BLaER1 treated with 17β-estradiol and CSF1 and Interleukin-3, amounts not matched to agents 10 nM and 100 nM (cell line): ENCODE measurements around the gene MAN2A1.
"Not testable (repeated sequence)": the region's sequence is repeated elsewhere in the genome, so short reads cannot be mapped to it uniquely, and the experiment has no call there.

ENCODE experiments used
- H3K27ac ChIP-seq, 11 experiments: shearing (Covaris generic); formaldehyde crosslinking; 2 replicates each; pipeline ENCODE4 v1.8.1; 2022
- H3K27me3 ChIP-seq, 11 experiments: shearing (Covaris generic); formaldehyde crosslinking; 2 replicates each; pipeline ENCODE4 v1.8.1; 2022
- H3K36me3 ChIP-seq, 11 experiments: shearing (Covaris generic); formaldehyde crosslinking; 2 replicates each; pipeline ENCODE4 v1.8.1; 2022
- H3K4me1 ChIP-seq, 10 experiments: shearing (Covaris generic); formaldehyde crosslinking; 2 replicates each; pipeline ENCODE4 v1.8.1; 2022
- H3K4me2 ChIP-seq, 11 experiments: shearing (Covaris generic); formaldehyde crosslinking; 2 replicates each; pipeline ENCODE4 v1.8.1; 2022
- H3K4me3 ChIP-seq, 10 experiments: shearing (Covaris generic); formaldehyde crosslinking; 2 replicates each; pipeline ENCODE4 v1.8.1; 2022
- H3K9ac ChIP-seq, 11 experiments: shearing (Covaris generic); formaldehyde crosslinking; 2 replicates each; pipeline ENCODE4 v1.8.1; 2022
- H3K9me3 ChIP-seq, 11 experiments: shearing (Covaris generic); formaldehyde crosslinking; replicated peaks in 1 of 11; 2 replicates each; pipeline ENCODE4 v1.8.1; 2022
- H4K20me1 ChIP-seq, 11 experiments: shearing (Covaris generic); formaldehyde crosslinking; 2 replicates each; pipeline ENCODE4 v1.8.1; 2022
- Cebpa-rat ChIP-seq, 11 experiments: shearing (Covaris generic); IDR thresholded peaks; 2 replicates each; pipeline ENCODE4 v1.8.1; 2022

Gene MAN2A1

GRCh38 chr5:109812698-109813097 is 123.0 kb downstream of the MAN2A1 start:
- Histone ChIP-seq H3K4me1 (no peaks in the 10 kb centered on the region), H3K4me3 (no peak overlapping the region), H3K9ac (no peak overlapping the region), H3K9me3 (no peaks in the 10 kb centered on the region), H4K20me1 (no peaks in the 10 kb centered on the region), H3K4me2 (no peak overlapping the region), H3K36me3 (peaks cover 31 to 91% (median 47%) of the 10 kb centered on the region in 11 experiments), H3K27ac (no peak overlapping the region), H3K27me3 (no peaks in the 10 kb centered on the region)
- TF ChIP-seq Cebpa-rat (IDR thresholded peaks at IDR 0.05), result no peak

DNA sequence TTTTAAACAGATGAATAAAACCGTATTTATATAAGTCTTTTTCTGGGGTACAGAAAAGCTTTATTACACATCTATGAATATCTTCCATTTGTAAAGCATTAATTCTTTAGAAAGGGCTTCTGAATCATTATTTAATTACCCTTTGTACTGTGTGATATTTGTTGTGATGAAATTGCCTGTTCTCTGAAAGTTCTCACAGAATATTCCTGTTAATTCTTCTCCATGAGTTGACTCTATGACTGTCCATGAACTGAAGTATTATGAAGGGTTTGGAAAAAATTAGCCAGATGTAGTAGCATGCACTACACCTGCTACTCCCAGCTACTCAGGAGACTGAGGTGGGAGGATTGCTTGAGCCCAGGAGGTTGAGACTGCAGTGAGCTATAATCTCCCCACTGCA is 127.0 kb downstream of the MAN2A1 start:
- peaks cover 55 to 97% (median 66%) of the 10 kb centered on the region in 11 experiments for H3K36me3 ChIP-seq
- H3K27ac ChIP-seq, result no peak overlapping the region
- no peaks in the 10 kb centered on the region for H3K4me1 ChIP-seq
- no peaks in the 10 kb centered on the region for H3K27me3 ChIP-seq
- no peak overlapping the region for H3K4me3 ChIP-seq
- TF ChIP-seq Cebpa-rat (IDR thresholded peaks at IDR 0.05), result no peak
- no peak overlapping the region for H3K9ac ChIP-seq
- H4K20me1 ChIP-seq, result no peaks in the 10 kb centered on the region
- no peaks in the 10 kb centered on the region; a peak in 1 of 22 replicates for H3K9me3 ChIP-seq
- H3K4me2 ChIP-seq, result no peak overlapping the region

- Histone ChIP-seq H3K4me1 (no peaks in the 10 kb centered on the region), H3K27me3 (no peaks in the 10 kb centered on the region), H3K9me3 (no peaks in the 10 kb centered on the region; a peak in 1 of 22 replicates), H4K20me1 (no peaks in the 10 kb centered on the region), H3K4me3 (no peak overlapping the region), H3K4me2 (no peak overlapping the region), H3K9ac (no peak overlapping the region), H3K36me3 (peaks cover 63 to 97% (median 79%) of the 10 kb centered on the region in 11 experiments), H3K27ac (no peak overlapping the region)
- TF ChIP-seq Cebpa-rat (IDR thresholded peaks at IDR 0.05), result no peak
Measured at GRCh38 chr5:109819878-109820277, 130.2 kb downstream of the MAN2A1 start.

DNA sequence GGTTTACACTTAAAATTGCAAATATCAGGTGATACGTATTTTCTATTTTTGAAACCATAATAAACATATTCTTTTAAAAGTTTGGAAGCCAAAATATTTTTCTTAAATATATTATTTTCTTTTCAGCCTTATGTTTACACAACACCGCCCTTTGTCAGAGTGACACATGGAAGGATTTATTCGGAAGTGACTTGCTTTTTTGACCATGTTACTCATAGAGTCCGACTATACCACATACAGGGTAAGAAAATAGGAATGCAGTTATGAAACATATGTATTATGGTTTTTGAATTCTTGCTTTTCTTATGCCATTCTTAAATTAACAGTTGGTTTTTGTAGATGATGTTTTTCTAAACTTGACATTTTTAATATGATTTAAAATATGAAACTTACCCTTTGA is 133.9 kb downstream of the MAN2A1 start:
- no peak for TF ChIP-seq Cebpa-rat (IDR thresholded peaks at IDR 0.05)
- H3K4me3 ChIP-seq, result no peak overlapping the region
- H3K4me2 ChIP-seq, result no peak overlapping the region
- H3K9ac ChIP-seq, result no peak overlapping the region
- peaks cover 77 to 98% (median 92%) of the 10 kb centered on the region in 11 experiments for H3K36me3 ChIP-seq
- H3K4me1 ChIP-seq, result no peaks in the 10 kb centered on the region
- no peak overlapping the region for H3K27ac ChIP-seq
- no peaks in the 10 kb centered on the region; a peak in 1 of 22 replicates for H3K9me3 ChIP-seq
- H4K20me1 ChIP-seq, result no peaks in the 10 kb centered on the region
- no peaks in the 10 kb centered on the region for H3K27me3 ChIP-seq

- no peak for TF ChIP-seq Cebpa-rat (IDR thresholded peaks at IDR 0.05)
- no peak overlapping the region for H3K27ac ChIP-seq
Measured at GRCh38 chr5:109825450-109825849, 135.7 kb downstream of the MAN2A1 start.

DNA sequence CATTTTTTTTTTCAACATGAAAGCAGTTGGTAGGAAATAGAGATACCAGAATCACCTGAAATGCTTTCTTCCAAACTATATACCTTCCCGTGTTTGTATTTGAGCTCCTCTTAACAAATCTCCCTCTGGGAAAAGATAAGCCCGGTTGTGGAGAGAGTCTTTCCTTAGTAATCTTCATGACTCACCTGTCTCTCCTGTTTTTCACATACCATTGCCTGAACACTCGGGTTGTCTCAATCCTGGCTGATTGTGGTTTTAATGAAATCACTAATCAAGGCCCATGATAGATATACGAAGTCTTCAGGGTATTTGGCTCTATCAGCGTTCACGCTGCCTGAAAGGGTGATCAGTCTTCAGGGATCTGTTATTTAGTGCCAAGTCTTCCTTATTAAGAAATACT is 136.7 kb downstream of the MAN2A1 start:
- H3K4me2 ChIP-seq, result no peak overlapping the region
- no peaks in the 10 kb centered on the region for H4K20me1 ChIP-seq
- H3K9ac ChIP-seq, result no peak overlapping the region
- peaks cover 0 to 10% (median 5%) of the 10 kb centered on the region in 11 experiments; a peak in 7 of 22 replicates for H3K9me3 ChIP-seq
- H3K4me1 ChIP-seq, result peaks cover 0 to 8% (median 0%) of the 10 kb centered on the region in 10 experiments; a peak in 1 of 20 replicates
- no peaks in the 10 kb centered on the region for H3K27me3 ChIP-seq
- no peak overlapping the region for H3K4me3 ChIP-seq
- no peak overlapping the region for H3K27ac ChIP-seq
- peaks cover 74 to 98% (median 92%) of the 10 kb centered on the region in 11 experiments for H3K36me3 ChIP-seq
- no peak for TF ChIP-seq Cebpa-rat (IDR thresholded peaks at IDR 0.05)

More at GRCh38 chr5:109825450-109825849, 135.7 kb downstream of the MAN2A1 start:
- Histone ChIP-seq H3K9ac (no peak overlapping the region), H4K20me1 (no peaks in the 10 kb centered on the region), H3K4me2 (no peak overlapping the region), H3K4me3 (no peak overlapping the region), H3K9me3 (peaks cover 0 to 4% (median 0%) of the 10 kb centered on the region in 11 experiments; a peak in 1 of 22 replicates), H3K36me3 (peaks cover 72 to 98% (median 92%) of the 10 kb centered on the region in 11 experiments), H3K4me1 (no peaks in the 10 kb centered on the region), H3K27me3 (no peaks in the 10 kb centered on the region)

DNA sequence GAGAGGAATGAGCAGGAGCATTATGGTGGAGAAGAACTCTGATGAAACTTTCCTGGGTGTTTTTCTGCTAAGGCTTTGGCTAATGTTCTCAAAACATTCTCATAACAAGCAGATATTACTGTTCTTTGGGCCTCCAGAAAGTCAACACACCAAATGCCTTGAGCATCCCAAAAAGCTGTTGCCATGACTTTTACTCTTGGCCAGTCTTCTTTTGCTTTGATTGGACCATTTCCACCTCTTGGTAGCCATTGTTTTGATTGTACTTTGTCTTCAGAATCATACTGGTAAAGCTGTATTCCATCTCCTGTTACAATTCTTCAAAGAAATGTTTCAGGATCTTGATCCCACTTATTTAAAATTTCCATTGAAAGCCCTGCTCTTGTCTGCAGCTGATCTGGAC is 139.6 kb downstream of the MAN2A1 start:
- Histone ChIP-seq H3K27me3 (no peaks in the 10 kb centered on the region), H3K27ac (no peak overlapping the region), H3K4me2 (no peak overlapping the region), H3K4me3 (no peak overlapping the region), H3K4me1 (peaks cover 0 to 8% (median 0%) of the 10 kb centered on the region in 10 experiments; a peak in 1 of 20 replicates), H4K20me1 (no peaks in the 10 kb centered on the region), H3K9me3 (peaks cover 8 to 27% (median 14%) of the 10 kb centered on the region in 11 experiments; a peak in 19 of 22 replicates), H3K36me3 (peaks cover 67 to 95% (median 80%) of the 10 kb centered on the region in 11 experiments), H3K9ac (no peak overlapping the region)
- TF ChIP-seq Cebpa-rat (IDR thresholded peaks at IDR 0.05), result no peak

GRCh38 chr5:109830955-109831502 is 141.3 kb downstream of the MAN2A1 start:
- H3K27ac ChIP-seq, result no peak overlapping the region

DNA sequence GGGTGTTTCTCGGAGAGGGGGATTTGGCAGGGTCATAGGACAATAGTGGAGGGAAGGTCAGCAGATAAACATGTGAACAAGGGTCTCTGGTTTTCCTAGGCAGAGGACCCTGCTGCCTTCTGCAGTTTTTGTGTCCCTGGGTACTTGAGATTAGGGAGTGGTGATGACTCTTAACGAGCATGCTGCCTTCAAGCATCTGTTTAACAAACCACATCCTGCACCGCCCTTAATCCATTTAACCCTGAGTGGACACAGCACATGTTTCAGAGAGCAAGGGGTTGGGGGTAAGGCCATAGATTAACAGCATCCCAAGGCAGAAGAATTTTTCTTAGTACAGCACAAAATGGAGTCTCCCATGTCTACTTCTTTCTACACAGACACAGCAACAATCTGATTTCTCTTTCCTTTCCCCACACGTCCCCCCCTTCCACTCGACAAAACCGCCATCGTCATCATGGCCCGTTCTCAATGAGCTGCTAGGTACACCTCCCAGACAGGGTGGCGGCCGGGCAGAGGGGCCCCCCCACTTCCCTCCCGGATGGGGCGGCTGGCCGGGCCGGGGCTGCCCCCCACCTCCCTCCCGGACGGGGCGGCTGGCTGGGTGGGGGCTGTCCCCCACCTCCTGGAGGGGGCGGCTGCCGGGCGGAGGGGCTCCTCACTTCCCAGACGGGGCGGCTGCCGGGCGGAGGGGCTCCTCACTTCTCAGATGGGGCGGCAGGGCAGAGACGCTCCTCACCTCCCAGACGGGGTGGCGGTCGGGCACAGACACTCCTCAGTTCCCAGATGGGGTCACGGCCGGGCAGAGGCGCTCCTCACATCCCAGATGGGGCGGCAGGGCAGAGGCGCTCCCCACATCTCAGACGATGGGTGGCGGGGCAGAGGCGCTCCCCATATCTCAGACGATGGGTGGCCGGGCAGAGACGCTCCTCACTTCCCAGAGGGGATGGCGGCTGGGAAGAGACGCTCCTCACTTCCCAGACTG is 142.8 kb downstream of the MAN2A1 start:
- H3K9ac ChIP-seq, H3K27ac ChIP-seq, H3K4me1 ChIP-seq, H3K4me2 ChIP-seq, H4K20me1 ChIP-seq, H3K27me3 ChIP-seq, H3K4me3 ChIP-seq: not testable (repeated sequence)
- peaks cover 8 to 27% (median 14%) of the 10 kb centered on the region in 11 experiments; a peak in 19 of 22 replicates for H3K9me3 ChIP-seq
- H3K36me3 ChIP-seq, result peaks cover 51 to 95% (median 71%) of the 10 kb centered on the region in 11 experiments

More at GRCh38 chr5:109830955-109831502, 141.3 kb downstream of the MAN2A1 start:
- H3K4me3 ChIP-seq, result no peak overlapping the region
- no peak overlapping the region for H3K9ac ChIP-seq
- no peak for TF ChIP-seq Cebpa-rat (IDR thresholded peaks at IDR 0.05)
- no peak overlapping the region for H3K4me2 ChIP-seq
- peaks cover 8 to 27% (median 14%) of the 10 kb centered on the region in 11 experiments; a peak in 19 of 22 replicates for H3K9me3 ChIP-seq
- no peaks in the 10 kb centered on the region for H3K27me3 ChIP-seq
- H3K36me3 ChIP-seq, result peaks cover 59 to 93% (median 73%) of the 10 kb centered on the region in 11 experiments
- peaks cover 0 to 8% (median 0%) of the 10 kb centered on the region in 10 experiments; a peak in 1 of 20 replicates for H3K4me1 ChIP-seq
- H4K20me1 ChIP-seq, result no peaks in the 10 kb centered on the region
